SJSA1 (cell line): ENCODE results near the gene UNK. TPM values are rescaled to one million over a fixed set of nuclear protein-coding genes. Genes with fewer than 3 reads are reported as not detected.

Experiments
- DNase-seq, 2 experiments: peaks; one replicate each; pipeline ENCODE4 v3.0.0-alpha.2; 2015 to 2020; ENCODE audit warnings: low spot score in 2 of 2, low read depth in 1 of 2
- H3K27ac ChIP-seq: fragments of 250-450 bp; sonication (Bioruptor Pico); 2 replicates; pipeline ENCODE4 v1.5.1; 2020; ENCODE audit warnings: mild to moderate bottlenecking, moderate library complexity
- H3K27me3 ChIP-seq: fragments of 250-450 bp; sonication (Bioruptor Pico); replicated peaks from 2 replicates; pipeline ENCODE4 v1.5.1; 2020; ENCODE audit warnings: mild to moderate bottlenecking, moderate library complexity
- H3K36me3 ChIP-seq: fragments of 250-450 bp; sonication (Bioruptor Pico); 2 replicates; pipeline ENCODE4 v1.5.1; 2020; ENCODE audit warnings: mild to moderate bottlenecking
- H3K4me1 ChIP-seq: fragments of 250-450 bp; sonication (Bioruptor Pico); replicated peaks from 2 replicates; pipeline ENCODE4 v1.6.1; 2021; ENCODE audit warnings: mild to moderate bottlenecking
- H3K4me3 ChIP-seq: fragments of 250-450 bp; sonication (Bioruptor Pico); 2 replicates; pipeline ENCODE4 v1.5.1; 2020; ENCODE audit warnings: mild to moderate bottlenecking
- H3K9me3 ChIP-seq: fragments of 250-450 bp; sonication (Bioruptor Pico); replicated peaks from 2 replicates; pipeline ENCODE4 v1.5.1; 2020; ENCODE audit warnings: mild to moderate bottlenecking
- total RNA-seq: library from RNA; depleted of rRNA; stranded (reverse); fragments of >200 nt; shearing (Covaris generic); gene quantifications from 2 replicates; pipeline ENCODE4 v1.2.3, GENCODE V29; 2014

The UNK gene
- total RNA-seq, 1 experiment from 2014 or later = 42.8 TPM

GRCh38 chr17:75819116-75819515 is 34.5 kb downstream of the UNK start:
- DNase-seq = no peak
- H3K4me3 ChIP-seq = no peak overlapping the region
- H3K27ac ChIP-seq = no peak overlapping the region
- H3K27me3 ChIP-seq = no peaks in the 10 kb centered on the region
- peaks cover 8% of the 10 kb centered on the region for H3K4me1 ChIP-seq
- no peaks in the 10 kb centered on the region for H3K9me3 ChIP-seq
- peaks cover 96% of the 10 kb centered on the region for H3K36me3 ChIP-seq

- Histone ChIP-seq H3K4me1 (peaks cover 6% of the 10 kb centered on the region), H3K27ac (no peak overlapping the region), H3K9me3 (no peaks in the 10 kb centered on the region), H3K27me3 (no peaks in the 10 kb centered on the region), H3K4me3 (no peak overlapping the region), H3K36me3 (peaks cover 93% of the 10 kb centered on the region)
- DNase-seq = peak in 1 of 2 experiments; percentile 45
These were observed 35.1 kb downstream of the UNK start for GRCh38 chr17:75819678-75820077.

GRCh38 chr17:75820094-75821080 is 35.8 kb downstream of the UNK start:
- DNase-seq = no peak
- peaks cover 89% of the 10 kb centered on the region for H3K36me3 ChIP-seq
- no peak overlapping the region for H3K27ac ChIP-seq
- H3K4me3 ChIP-seq = no peak overlapping the region
- no peaks in the 10 kb centered on the region for H3K27me3 ChIP-seq
- H3K4me1 ChIP-seq = no peaks in the 10 kb centered on the region
- H3K9me3 ChIP-seq = no peaks in the 10 kb centered on the region

- no peak for DNase-seq
- no peak overlapping the region for H3K4me3 ChIP-seq
- peaks cover 91% of the 10 kb centered on the region for H3K36me3 ChIP-seq
- no peaks in the 10 kb centered on the region for H3K4me1 ChIP-seq
- no peaks in the 10 kb centered on the region for H3K27me3 ChIP-seq
- H3K9me3 ChIP-seq = no peaks in the 10 kb centered on the region
- H3K27ac ChIP-seq = no peak overlapping the region
These were observed 36.9 kb downstream of the UNK start for GRCh38 chr17:75821552-75821951.

- Histone ChIP-seq H3K9me3 (no peaks in the 10 kb centered on the region), H3K4me3 (no peak overlapping the region), H3K36me3 (peaks cover 88% of the 10 kb centered on the region), H3K27me3 (no peaks in the 10 kb centered on the region), H3K4me1 (peaks cover 1% of the 10 kb centered on the region), H3K27ac (no peak overlapping the region)
- peak in 1 of 2 experiments; percentile 52 for DNase-seq
These were observed 37.7 kb downstream of the UNK start for GRCh38 chr17:75822119-75822799.

GRCh38 chr17:75822800-75823166 is 38.2 kb downstream of the UNK start:
- Histone ChIP-seq H3K27me3 (no peaks in the 10 kb centered on the region), H3K36me3 (peaks cover 83% of the 10 kb centered on the region), H3K4me3 (no peak overlapping the region), H3K9me3 (no peaks in the 10 kb centered on the region), H3K4me1 (peaks cover 6% of the 10 kb centered on the region), H3K27ac (no peak overlapping the region)
- DNase-seq = no peak

GRCh38 chr17:75823257-75824041 is 38.8 kb downstream of the UNK start:
- peak in 1 of 2 experiments; percentile 49 for DNase-seq
- H3K4me1 ChIP-seq = peaks cover 11% of the 10 kb centered on the region
- H3K36me3 ChIP-seq = peaks cover 76% of the 10 kb centered on the region
- H3K9me3 ChIP-seq = no peaks in the 10 kb centered on the region
- no peaks in the 10 kb centered on the region for H3K27me3 ChIP-seq
- no peak overlapping the region for H3K4me3 ChIP-seq
- no peak overlapping the region for H3K27ac ChIP-seq

- Histone ChIP-seq H3K4me1 (peaks cover 11% of the 10 kb centered on the region), H3K36me3 (peaks cover 70% of the 10 kb centered on the region), H3K27me3 (no peaks in the 10 kb centered on the region), H3K27ac (no peak overlapping the region), H3K9me3 (no peaks in the 10 kb centered on the region), H3K4me3 (no peak overlapping the region)
- DNase-seq = no peak
These were observed 39.5 kb downstream of the UNK start for GRCh38 chr17:75824050-75824552.

- H3K9me3 ChIP-seq = no peaks in the 10 kb centered on the region
- DNase-seq = no peak
- no peak overlapping the region for H3K4me3 ChIP-seq
- H3K36me3 ChIP-seq = peaks cover 66% of the 10 kb centered on the region
- H3K4me1 ChIP-seq = peaks cover 11% of the 10 kb centered on the region
- H3K27me3 ChIP-seq = no peaks in the 10 kb centered on the region
- no peak overlapping the region for H3K27ac ChIP-seq
These were observed 40.1 kb downstream of the UNK start for GRCh38 chr17:75824666-75825065.

- no peaks in the 10 kb centered on the region for H3K27me3 ChIP-seq
- H3K4me1 ChIP-seq = peaks cover 11% of the 10 kb centered on the region
- H3K4me3 ChIP-seq = no peak overlapping the region
- peaks cover 61% of the 10 kb centered on the region for H3K36me3 ChIP-seq
- H3K9me3 ChIP-seq = no peaks in the 10 kb centered on the region
- no peak overlapping the region for H3K27ac ChIP-seq
- no peak for DNase-seq
These were observed 40.5 kb downstream of the UNK start for GRCh38 chr17:75825149-75825552.

- Histone ChIP-seq H3K9me3 (no peaks in the 10 kb centered on the region), H3K27me3 (no peaks in the 10 kb centered on the region), H3K4me3 (no peak overlapping the region), H3K4me1 (peaks cover 11% of the 10 kb centered on the region), H3K36me3 (peaks cover 54% of the 10 kb centered on the region), H3K27ac (no peak overlapping the region)
- no peak for DNase-seq
These were observed 41.3 kb downstream of the UNK start for GRCh38 chr17:75825748-75826370.

- H3K36me3 ChIP-seq = peaks cover 45% of the 10 kb centered on the region
- H3K4me3 ChIP-seq = no peak overlapping the region
- H3K4me1 ChIP-seq = peaks cover 11% of the 10 kb centered on the region
- H3K27ac ChIP-seq = no peak overlapping the region
- no peaks in the 10 kb centered on the region for H3K27me3 ChIP-seq
- DNase-seq = no peak
- no peaks in the 10 kb centered on the region for H3K9me3 ChIP-seq
These were observed 42.1 kb downstream of the UNK start for GRCh38 chr17:75826561-75827307.
